SK-N-SH treated with all-trans-retinoic acid at 6 μM for 48 hours (cell line): ENCODE results near the gene UBE2U.

ENCODE experiments used
- ATAC-seq: fragments of 200-7000 bp; cut with Tn5 transposase; 3 replicates; pipeline ENCODE4 v1.9.1; 2020; ENCODE audit warnings: mild to moderate bottlenecking, moderate library complexity
- ARNTL ChIP-seq: fragments of 450-650 bp; formaldehyde crosslinking; IDR thresholded peaks from 2 replicates; pipeline ENCODE4 v1.5.0; 2020; ENCODE audit warnings: low read depth, mild to moderate bottlenecking, moderate library complexity, borderline replicate concordance
- BACH2 ChIP-seq: fragments of 250-450 bp; sonication (Bioruptor Pico); IDR thresholded peaks from 2 replicates; pipeline ENCODE4 v1.9.0; 2021; ENCODE audit warnings: mild to moderate bottlenecking, borderline replicate concordance
- CREB5 ChIP-seq: fragments of 250-450 bp; sonication (Bioruptor Pico); IDR thresholded peaks from 2 replicates; pipeline ENCODE4 v1.5.1; 2020; ENCODE audit warnings: low read depth, mild to moderate bottlenecking, moderate library complexity
- CSDC2 ChIP-seq: fragments of 250-450 bp; sonication (Bioruptor Pico); IDR thresholded peaks from 2 replicates; pipeline ENCODE4 v1.5.0; 2020; ENCODE audit warnings: mild to moderate bottlenecking, moderate library complexity
- CSRNP3 ChIP-seq: fragments of 250-450 bp; sonication (Bioruptor Pico); IDR thresholded peaks from 2 replicates; pipeline ENCODE4 v1.5.1; 2021; ENCODE audit warnings: mild to moderate bottlenecking, moderate library complexity
- ESRRG ChIP-seq: fragments of 250-450 bp; sonication (Bioruptor Pico); IDR thresholded peaks from 2 replicates; pipeline ENCODE4 v1.6.1; 2021; ENCODE audit warnings: mild to moderate bottlenecking
- GLIS3 ChIP-seq: fragments of 250-450 bp; sonication (Bioruptor Pico); IDR thresholded peaks from 2 replicates; pipeline ENCODE4 v1.5.0; 2020; ENCODE audit warnings: mild to moderate bottlenecking, moderate library complexity
- ISL1 ChIP-seq: fragments of 250-450 bp; sonication (Bioruptor Pico); IDR thresholded peaks from 2 replicates; pipeline ENCODE4 v2.1.2; 2022; ENCODE audit warnings: mild to moderate bottlenecking, moderate library complexity
- OSR1 ChIP-seq: fragments of 250-450 bp; sonication (Bioruptor Pico); IDR thresholded peaks from 2 replicates; pipeline ENCODE4 v1.8.0; 2022; ENCODE audit warnings: moderate library complexity, mild to moderate bottlenecking, inconsistent platforms
- PATZ1 ChIP-seq: fragments of 250-450 bp; sonication (Bioruptor Pico); IDR thresholded peaks from 2 replicates; pipeline ENCODE4 v1.8.0; 2020; ENCODE audit warnings: mild to moderate bottlenecking, moderate library complexity, borderline replicate concordance
- POU6F1 ChIP-seq: fragments of 250-450 bp; sonication (Bioruptor Pico); IDR thresholded peaks from 2 replicates; pipeline ENCODE4 v1.8.0; 2021; ENCODE audit warnings: low read depth, mild to moderate bottlenecking, moderate library complexity, borderline replicate concordance
- PPARA ChIP-seq: fragments of 250-450 bp; sonication (Bioruptor Pico); IDR thresholded peaks from 2 replicates; pipeline ENCODE4 v1.5.0; 2020; ENCODE audit warnings: mild to moderate bottlenecking, borderline replicate concordance
- SNAI2 ChIP-seq: fragments of 250-450 bp; sonication (Bioruptor Pico); IDR thresholded peaks from 2 replicates; pipeline ENCODE4 v1.5.0; 2020; ENCODE audit warnings: mild to moderate bottlenecking, moderate library complexity
- TCF4 ChIP-seq: fragments of 250-450 bp; sonication (Bioruptor Pico); IDR thresholded peaks from 2 replicates; pipeline ENCODE4 v1.8.0; 2021; ENCODE audit warnings: mild to moderate bottlenecking, moderate library complexity, borderline replicate concordance
- TOX ChIP-seq: fragments of 250-450 bp; sonication (Bioruptor Pico); IDR thresholded peaks from 2 replicates; pipeline ENCODE4 v1.8.0; 2021; ENCODE audit warnings: mild to moderate bottlenecking, moderate library complexity, borderline replicate concordance
- ZC3H10 ChIP-seq: fragments of 250-450 bp; sonication (Bioruptor Pico); IDR thresholded peaks from 2 replicates; pipeline ENCODE4 v1.5.1; 2021; ENCODE audit warnings: mild to moderate bottlenecking, moderate library complexity
- ZFP3 ChIP-seq: fragments of 250-450 bp; sonication (Bioruptor Pico); IDR thresholded peaks from 2 replicates; pipeline ENCODE4 v1.5.0; 2020; ENCODE audit warnings: mild to moderate bottlenecking, moderate library complexity
- ZFP30 ChIP-seq: fragments of 450-650 bp; formaldehyde crosslinking; IDR thresholded peaks from 2 replicates; pipeline ENCODE4 v1.5.0; 2022; ENCODE audit warnings: mild to moderate bottlenecking, moderate library complexity
- ZNF565 ChIP-seq: fragments of 450-650 bp; formaldehyde crosslinking; conservative IDR thresholded peaks from 2 replicates; pipeline ENCODE4 v1.5.0; 2020; ENCODE audit warnings: low read depth, mild to moderate bottlenecking, moderate library complexity
- ZNF70 ChIP-seq: fragments of 450-650 bp; formaldehyde crosslinking; IDR thresholded peaks from 2 replicates; pipeline ENCODE4 v1.5.0; 2020; ENCODE audit warnings: mild to moderate bottlenecking, moderate library complexity
- ZNF8 ChIP-seq: fragments of 450-650 bp; formaldehyde crosslinking; IDR thresholded peaks from 2 replicates; pipeline ENCODE4 v1.5.0; 2020; ENCODE audit warnings: mild to moderate bottlenecking, moderate library complexity
- TF ChIP-seq, protein P1 (sequence below): fragments of 250-450 bp; sonication (Bioruptor Pico); IDR thresholded peaks from 2 replicates; pipeline ENCODE4 v1.5.0; 2020; ENCODE audit warnings: mild to moderate bottlenecking, moderate library complexity

The UBE2U gene

DNA sequence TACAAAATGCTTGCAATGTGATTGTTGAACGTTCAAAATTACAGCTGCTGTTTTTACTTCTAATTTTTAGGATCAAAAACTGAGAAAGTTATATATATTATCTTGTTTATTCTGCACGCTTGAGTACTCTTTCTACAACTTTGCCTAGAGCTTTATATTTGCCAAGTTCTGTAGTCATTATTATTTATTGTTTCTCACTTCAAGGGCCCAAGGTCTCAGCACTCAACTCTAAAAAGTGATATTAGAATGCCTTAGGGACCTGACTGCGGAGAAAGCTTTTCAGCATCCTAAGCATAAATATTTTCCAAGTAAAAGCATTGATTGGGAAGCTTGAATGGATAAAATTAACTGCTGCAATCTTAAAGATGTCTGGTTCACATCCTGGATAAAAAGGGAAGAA is 83.6 kb downstream of the UBE2U start:
- TF ChIP-seq ZC3H10 (CRISPR knock-in tag) (no peak), CSRNP3 (CRISPR knock-in tag) (no peak), TOX (no peak), ZFP3 (no peak), PATZ1 (CRISPR knock-in tag) (no peak), SNAI2 (CRISPR knock-in tag) (no peak), GLIS3 (CRISPR knock-in tag) (no peak), POU6F1 (CRISPR knock-in tag) (no peak), ZNF565 (CRISPR knock-in tag) (no peak), ZNF8 (CRISPR knock-in tag) (no peak), CREB5 (no peak), OSR1 (CRISPR knock-in tag) (no peak), TCF4 (no peak), ZNF70 (CRISPR knock-in tag) (no peak)
- no peak for ATAC-seq

GRCh38 chr1:64290420-64290819 is 87.0 kb downstream of the UBE2U start:
- no peak for TF ChIP-seq OSR1 (CRISPR knock-in tag)
- no peak for ATAC-seq

DNA sequence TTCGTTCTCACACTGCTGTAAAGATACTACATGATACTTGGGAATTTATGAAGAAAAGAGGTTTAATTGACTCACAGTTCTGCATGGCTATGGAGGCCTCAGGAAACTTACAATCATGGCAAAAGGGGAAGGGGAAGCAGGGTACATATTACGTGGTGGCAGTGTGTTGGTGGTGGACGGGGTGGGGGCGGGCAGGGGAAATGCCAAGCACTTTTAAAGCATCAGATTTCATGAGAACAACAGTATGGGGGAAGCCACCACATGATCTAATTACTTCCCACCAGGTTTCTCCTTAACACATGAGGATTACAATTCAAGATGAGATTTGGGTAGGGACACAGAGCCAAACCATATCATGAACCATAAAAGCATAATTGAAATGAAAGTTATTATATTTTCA is 88.5 kb downstream of the UBE2U start:
- no peak for ATAC-seq
- TF ChIP-seq TCF4 (no peak), ZNF8 (CRISPR knock-in tag) (no peak), ISL1 (CRISPR knock-in tag) (no peak), ZFP30 (CRISPR knock-in tag) (no peak), BACH2 (CRISPR knock-in tag) (no peak), ZFP3 (no peak), TOX (no peak), CREB5 (no peak), PPARA (CRISPR knock-in tag) (no peak), CSDC2 (CRISPR knock-in tag) (no peak), SNAI2 (CRISPR knock-in tag) (no peak), ARNTL (CRISPR knock-in tag) (no peak), ZNF565 (CRISPR knock-in tag) (no peak), ESRRG (CRISPR knock-in tag) (no peak), ZC3H10 (CRISPR knock-in tag) (no peak), GLIS3 (CRISPR knock-in tag) (no peak)
- TF ChIP-seq, protein P1, sequence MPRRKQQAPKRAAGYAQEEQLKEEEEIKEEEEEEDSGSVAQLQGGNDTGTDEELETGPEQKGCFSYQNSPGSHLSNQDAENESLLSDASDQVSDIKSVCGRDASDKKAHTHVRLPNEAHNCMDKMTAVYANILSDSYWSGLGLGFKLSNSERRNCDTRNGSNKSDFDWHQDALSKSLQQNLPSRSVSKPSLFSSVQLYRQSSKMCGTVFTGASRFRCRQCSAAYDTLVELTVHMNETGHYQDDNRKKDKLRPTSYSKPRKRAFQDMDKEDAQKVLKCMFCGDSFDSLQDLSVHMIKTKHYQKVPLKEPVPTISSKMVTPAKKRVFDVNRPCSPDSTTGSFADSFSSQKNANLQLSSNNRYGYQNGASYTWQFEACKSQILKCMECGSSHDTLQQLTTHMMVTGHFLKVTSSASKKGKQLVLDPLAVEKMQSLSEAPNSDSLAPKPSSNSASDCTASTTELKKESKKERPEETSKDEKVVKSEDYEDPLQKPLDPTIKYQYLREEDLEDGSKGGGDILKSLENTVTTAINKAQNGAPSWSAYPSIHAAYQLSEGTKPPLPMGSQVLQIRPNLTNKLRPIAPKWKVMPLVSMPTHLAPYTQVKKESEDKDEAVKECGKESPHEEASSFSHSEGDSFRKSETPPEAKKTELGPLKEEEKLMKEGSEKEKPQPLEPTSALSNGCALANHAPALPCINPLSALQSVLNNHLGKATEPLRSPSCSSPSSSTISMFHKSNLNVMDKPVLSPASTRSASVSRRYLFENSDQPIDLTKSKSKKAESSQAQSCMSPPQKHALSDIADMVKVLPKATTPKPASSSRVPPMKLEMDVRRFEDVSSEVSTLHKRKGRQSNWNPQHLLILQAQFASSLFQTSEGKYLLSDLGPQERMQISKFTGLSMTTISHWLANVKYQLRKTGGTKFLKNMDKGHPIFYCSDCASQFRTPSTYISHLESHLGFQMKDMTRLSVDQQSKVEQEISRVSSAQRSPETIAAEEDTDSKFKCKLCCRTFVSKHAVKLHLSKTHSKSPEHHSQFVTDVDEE: no peak
